ENCODE data around the gene ALK.

Gene ALK

GRCh38 chr2:29606104-29607037 lies 315.0 kb downstream of the ALK start:
- no peak for DNase-seq (ENCODE audit: low read depth)

GRCh38 chr2:29603341-29603740 lies 318.0 kb downstream of the ALK start:
- DNase-seq (ENCODE audit: low read depth), result no peak

GRCh38 chr2:29601872-29602271 lies 319.5 kb downstream of the ALK start:
- DNase-seq (ENCODE audit: low read depth), result no peak

GRCh38 chr2:29601321-29601720 lies 320.1 kb downstream of the ALK start:
- no peak for DNase-seq (ENCODE audit: low read depth)

GRCh38 chr2:29599946-29600345 lies 321.4 kb downstream of the ALK start:
- no peak for DNase-seq (ENCODE audit: low read depth)

- DNase-seq (ENCODE audit: low read depth), result no peak
Measured at GRCh38 chr2:29598978-29599377, 322.4 kb downstream of the ALK start.

GRCh38 chr2:29597035-29597434 lies 324.4 kb downstream of the ALK start:
- DNase-seq (ENCODE audit: low read depth), result no peak

- DNase-seq (ENCODE audit: low read depth), result no peak
Measured at GRCh38 chr2:29596584-29596983, 324.8 kb downstream of the ALK start.

GRCh38 chr2:29591600-29591999 lies 329.8 kb downstream of the ALK start:
- no peak for DNase-seq (ENCODE audit: low read depth)

- DNase-seq (ENCODE audit: low read depth), result no peak
Measured at GRCh38 chr2:29590211-29590610, 331.2 kb downstream of the ALK start.

GRCh38 chr2:29589440-29590103 lies 331.8 kb downstream of the ALK start:
- DNase-seq (ENCODE audit: low read depth), result no peak

- DNase-seq (ENCODE audit: low read depth), result no peak
Measured at GRCh38 chr2:29587402-29588190, 333.8 kb downstream of the ALK start.

GRCh38 chr2:29586919-29587318 lies 334.5 kb downstream of the ALK start:
- no peak for DNase-seq (ENCODE audit: low read depth)

GRCh38 chr2:29583548-29584156 lies 337.7 kb downstream of the ALK start:
- DNase-seq (ENCODE audit: low read depth), result no peak

- no peak for DNase-seq (ENCODE audit: low read depth)
Measured at GRCh38 chr2:29583104-29583503, 338.3 kb downstream of the ALK start.

- DNase-seq (ENCODE audit: low read depth), result no peak
Measured at GRCh38 chr2:29582062-29582461, 339.3 kb downstream of the ALK start.

GRCh38 chr2:29580223-29580622 lies 341.2 kb downstream of the ALK start:
- no peak for DNase-seq (ENCODE audit: low read depth)

- DNase-seq (ENCODE audit: low read depth), result no peak
Measured at GRCh38 chr2:29579495-29580169, 341.8 kb downstream of the ALK start.

GRCh38 chr2:29578084-29578598 lies 343.2 kb downstream of the ALK start:
- DNase-seq (ENCODE audit: low read depth), result no peak

- DNase-seq (ENCODE audit: low read depth), result no peak
Measured at GRCh38 chr2:29576231-29576630, 345.2 kb downstream of the ALK start.

GRCh38 chr2:29575370-29575890 lies 346.0 kb downstream of the ALK start:
- DNase-seq (ENCODE audit: low read depth), result no peak

Measured in activated T-cell treated with anti-CD3 and anti-CD28 coated beads for 1 hour (primary cell).